Activated naive CD8-positive, alpha-beta T cell treated with anti-CD3 and anti-CD28 coated beads, Interleukin-2, amount 50 U/mL, for 16 hours (primary cell): Measurements from ENCODE around the gene MLLT1.

Source experiments
- DNase-seq: peaks from one replicate; pipeline ENCODE4 v3.0.0-alpha.2; 2020; ENCODE audit warnings: low read depth, low spot score

The MLLT1 gene

DNA sequence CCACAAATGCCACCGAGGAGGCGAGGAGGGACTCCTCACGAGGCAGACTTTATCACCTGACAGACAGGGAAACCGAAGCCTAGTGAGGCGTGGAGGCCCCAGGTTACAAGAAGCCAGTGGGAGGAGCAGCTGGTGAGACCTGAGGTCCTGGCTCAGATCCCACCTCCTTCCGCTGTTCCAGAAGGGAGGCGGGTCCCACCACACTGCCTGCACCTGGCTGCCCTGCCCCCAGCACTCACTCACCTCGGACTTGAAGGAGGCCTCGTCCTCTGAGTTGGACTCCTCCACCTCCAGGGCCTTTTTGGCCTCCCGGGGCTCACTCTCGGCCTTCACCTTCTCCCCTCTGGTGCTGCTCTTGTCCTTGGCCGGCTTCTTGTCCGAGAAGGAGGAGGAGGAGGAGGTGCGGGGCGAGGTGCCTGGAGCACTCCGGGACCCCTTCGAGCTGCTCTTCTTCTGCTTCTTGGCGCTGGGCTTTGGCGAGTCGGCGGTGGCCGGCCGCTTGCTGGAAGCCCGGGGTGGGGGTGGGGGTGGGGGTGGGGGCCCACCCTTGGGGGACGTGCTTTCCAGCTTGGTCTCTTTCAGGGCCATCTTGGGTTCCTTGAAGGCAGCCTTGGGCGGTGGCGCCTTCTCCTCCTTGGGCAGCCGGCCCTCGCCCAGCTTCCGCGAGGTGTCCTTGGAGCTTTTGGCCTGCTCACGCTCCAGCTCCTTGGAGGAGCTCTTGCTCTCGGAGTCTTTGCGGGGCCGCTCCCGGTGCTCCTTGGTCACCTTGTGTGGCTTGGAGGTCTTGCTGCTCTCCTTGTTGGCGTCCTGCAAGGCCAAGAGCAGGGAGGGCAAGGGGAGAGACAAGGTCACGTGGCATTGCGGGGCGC is 57.7 kb downstream of the MLLT1 start:
- DNase-seq, result no peak

DNA sequence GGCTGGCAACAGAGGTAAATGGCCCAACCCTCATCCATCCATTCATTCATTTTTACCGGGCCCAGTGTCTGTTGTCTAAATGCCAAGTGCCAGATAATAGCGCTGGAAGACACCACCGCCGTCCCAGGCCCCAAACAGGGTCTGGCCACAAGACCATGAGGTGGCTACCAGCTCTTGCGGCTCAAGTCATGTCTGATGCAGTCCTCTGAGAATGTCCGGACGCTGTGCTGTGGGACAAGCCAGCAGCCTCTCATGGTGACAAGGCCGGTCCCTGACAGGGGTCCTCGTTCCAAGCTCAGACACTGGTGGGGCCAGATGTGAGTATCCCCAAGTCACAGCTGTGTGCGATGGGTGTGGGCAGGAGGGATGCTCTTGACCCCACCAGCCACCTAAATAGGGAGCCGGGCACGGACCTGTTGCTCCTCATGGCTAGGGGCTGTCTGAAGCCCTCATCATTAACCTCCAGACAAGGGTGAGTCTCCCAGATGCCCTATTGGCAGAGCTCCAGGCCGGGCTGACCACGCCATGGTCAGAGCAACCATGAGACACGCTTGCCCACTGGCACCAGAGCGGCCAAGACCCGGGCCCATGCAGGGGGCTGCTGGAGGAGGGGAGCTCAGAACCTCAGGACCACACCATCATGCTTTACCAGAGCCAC is 58.4 kb downstream of the MLLT1 start:
- DNase-seq, result no peak

DNA sequence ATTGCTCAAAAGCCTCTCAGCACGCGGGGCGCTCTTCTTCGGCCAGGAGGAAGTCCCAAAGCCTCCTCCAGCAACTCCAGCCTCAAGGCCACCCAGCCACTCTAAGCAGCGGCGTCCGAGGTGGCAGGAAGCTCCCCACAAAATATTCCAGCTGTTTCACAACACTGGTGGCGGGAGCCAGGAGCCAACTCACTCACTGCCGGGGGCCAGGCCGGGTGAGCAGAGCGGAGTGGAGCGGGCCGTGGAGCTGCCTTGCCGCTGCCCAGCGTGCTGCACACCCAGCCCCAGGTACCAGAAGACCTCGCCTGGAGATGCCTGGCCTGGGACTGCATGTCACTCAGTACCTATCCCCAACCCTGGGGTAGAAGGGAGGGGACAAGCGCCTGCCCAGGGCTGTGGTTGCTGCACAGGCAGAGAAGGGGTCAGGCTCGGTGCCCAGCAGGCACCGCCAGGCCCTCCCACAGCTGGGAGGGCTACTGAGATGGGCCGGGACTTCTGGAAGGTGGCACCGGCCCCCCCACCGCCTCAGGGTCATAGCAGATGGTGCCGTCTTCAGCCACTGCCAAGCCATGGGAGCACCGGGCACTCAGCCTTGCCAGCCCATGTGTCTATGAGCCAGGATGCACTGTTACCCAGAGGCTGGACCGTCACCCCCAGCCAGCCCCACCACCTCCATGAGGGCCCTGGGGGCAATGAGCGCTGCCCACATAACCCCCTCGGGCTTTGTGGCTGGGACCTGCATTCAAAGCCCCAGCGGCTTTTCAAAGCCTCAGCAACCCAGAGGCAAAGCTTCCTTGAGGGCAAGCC is 59.2 kb downstream of the MLLT1 start:
- DNase-seq, result no peak

DNA sequence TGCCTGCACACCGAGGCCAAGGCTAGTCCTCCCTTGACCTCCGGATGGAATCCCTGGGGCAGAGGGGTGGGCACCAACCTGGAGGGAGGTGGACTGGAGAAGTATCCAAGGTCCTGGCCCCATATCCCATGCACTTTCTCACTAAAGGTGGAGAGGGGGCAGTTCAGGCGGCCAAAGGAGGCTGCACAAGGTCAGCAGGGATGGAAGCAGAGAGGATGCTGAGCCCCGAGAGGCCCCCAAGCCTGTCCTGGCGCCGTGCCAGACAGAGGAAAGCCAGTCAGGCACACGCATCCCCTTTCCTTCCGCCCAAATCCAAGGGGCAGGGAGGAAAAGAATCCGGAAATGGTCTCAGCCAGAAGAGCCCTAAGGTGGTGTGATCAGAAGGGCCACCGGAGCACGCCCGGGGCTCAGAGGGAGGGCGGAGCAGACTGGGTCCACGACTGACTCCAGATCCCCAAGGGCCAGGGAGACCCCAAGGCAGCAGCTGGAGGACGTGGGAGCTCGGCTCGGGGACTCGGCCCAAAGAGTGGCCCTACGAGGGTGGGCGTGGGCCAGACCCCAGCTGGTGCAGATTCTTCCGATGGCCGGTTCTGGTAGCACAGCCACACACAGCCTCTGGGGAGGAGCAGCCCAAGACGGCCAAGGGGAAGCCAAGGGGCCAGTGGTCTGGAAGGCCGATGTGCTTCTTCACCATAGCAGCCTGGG is 60.0 kb downstream of the MLLT1 start:
- no peak for DNase-seq

DNA sequence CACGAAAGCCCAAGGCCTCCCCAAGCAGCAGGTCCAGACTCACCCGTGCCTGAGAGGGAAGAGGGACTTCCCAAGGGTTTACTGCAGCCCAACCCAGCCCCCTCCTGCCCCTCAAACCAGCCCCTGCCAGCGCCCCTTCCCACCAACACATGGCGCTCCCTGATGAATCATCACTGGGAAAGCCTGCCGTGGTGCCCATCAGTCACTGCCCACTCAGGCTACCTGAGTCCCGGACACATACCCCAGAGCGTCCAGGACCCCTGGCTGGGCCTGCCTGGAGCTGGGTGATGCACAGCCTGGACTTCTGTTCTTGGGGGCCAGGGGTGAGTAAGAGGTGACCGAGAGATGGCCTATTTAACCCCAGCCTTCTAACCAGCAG is 60.6 kb downstream of the MLLT1 start:
- DNase-seq, result no peak

DNA sequence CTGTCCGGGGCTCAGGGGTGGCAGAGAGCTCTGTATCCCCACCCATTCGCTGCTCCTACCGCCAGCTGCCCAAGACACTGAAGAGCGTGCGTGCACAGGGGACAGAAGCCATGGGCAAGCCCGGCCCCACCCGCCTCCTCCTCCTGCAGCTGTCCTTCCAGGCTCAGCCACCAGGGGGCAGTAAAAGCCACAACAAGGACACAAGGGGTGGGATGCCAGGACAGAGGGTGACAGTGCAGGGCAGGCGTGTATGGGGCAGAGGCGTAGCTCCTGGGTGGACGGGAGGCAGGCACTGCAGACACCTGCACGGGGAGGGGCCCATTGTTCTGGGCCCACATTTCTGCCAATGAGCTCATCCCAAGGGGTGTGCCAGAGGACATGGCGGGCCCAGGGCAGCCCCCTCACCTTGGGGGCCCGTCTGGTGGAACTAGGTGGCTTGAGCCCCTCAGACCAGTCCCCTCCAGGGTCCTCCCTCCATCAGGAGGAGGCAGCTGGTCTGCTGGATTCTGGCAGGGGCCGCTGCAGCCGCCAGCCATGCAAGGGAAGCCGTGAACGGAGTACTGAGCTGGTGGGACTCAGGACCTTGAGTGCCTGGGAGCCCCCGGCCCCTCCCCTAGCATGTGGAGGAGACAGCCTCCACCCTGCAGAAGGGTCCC is 61.2 kb downstream of the MLLT1 start:
- DNase-seq, result peak; percentile 74

DNA sequence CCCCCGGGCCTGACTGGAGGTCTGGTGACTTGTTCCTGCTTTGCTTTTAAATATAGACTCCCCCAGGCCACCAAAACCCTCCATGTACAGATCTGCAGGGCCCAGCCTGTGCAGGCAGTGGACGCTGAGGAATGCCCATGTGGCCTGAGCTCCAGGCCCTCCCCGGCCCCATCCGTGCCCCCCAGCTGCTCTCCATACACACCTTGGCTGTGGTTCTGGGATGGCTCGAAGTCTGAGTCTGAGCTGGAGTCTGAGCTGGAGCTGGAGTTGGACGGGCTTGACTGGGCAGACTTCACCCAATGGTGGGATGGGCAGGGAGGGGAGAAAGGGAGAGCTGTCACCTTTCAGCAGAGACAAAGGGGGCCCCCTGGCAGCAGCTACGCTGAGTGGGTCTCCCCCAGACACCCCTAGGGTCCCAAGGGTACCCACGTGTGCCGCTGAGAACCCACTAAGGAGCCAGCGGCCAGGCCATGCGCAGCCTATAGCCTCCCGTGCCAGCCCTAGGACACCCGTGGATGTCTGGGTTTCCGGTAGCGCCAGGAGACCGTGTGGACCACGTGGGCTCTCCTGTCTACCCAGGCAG is 61.9 kb downstream of the MLLT1 start:
- no peak for DNase-seq

DNA sequence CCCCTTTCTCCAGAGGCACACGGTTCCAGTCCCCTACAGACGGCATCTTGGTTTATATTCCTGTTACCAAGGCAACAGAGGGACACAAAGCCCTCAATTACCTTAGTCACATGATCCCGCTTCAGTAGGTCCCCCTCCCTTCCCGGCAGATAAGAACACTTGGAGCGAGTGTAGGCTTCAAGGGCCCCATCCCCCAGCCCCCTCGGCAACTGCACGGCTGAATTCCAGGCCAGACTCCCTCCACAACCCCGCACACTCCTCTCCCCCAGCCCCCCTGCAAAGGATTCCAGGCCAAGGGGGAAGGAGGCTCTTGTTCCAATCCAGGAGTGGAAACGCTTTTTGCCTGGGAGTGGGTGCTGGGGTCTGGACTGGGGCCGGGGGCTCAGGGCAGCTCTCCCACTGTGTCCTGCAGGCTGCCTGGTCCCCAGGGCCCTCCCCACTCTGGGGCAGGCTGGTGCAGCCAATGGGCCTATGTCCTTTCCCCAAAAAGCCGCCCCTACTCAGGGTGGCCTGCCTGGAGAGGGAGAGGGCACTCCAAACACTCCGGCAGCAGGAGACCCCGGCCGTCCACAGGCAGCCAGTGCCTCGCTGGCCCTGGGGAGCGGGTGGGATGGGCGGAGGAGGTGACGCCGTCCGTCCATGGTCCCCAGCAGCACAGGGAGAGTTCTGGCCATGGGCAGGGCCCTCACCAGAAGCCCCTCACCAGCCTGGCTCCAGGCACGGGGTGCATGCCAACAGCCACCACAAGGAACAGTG is 62.6 kb downstream of the MLLT1 start:
- no peak for DNase-seq

DNA sequence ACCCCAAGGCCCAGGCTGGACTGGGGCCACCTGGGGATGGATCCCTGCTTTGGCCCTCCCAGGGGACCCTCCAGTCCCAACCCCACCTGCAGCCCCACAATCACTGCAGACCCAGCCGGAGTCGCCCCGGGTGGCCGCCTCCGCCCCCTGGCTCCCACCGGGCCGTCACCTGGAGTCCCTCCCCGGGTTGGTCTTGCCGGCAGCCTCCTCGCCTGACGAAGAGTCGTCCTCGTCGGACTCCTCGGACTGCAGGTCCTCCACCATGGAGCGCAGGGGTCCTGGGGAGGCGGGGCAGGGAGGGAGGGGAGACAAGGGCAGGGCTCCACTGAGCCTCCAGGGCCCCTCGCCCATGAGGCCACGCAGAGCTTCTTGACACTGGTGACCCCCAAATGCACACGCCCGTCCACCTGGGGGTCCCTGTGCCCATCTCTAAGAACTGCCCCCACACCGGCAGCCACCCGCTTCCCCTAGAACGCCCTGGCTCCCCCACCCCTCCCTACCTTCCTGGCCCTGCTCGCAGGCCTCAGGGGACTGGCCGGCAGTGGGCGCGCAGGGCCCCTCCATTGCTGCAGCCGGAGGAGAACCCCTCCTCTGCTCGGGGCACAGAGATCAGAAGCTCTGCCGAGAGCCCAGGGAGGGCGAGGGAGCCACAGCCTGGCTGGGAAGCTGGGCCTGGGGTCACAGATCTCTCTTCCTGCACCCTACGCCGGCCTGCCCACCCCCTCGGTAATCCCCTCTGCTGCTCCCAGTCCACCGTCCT is 63.4 kb downstream of the MLLT1 start:
- DNase-seq, result no peak

DNA sequence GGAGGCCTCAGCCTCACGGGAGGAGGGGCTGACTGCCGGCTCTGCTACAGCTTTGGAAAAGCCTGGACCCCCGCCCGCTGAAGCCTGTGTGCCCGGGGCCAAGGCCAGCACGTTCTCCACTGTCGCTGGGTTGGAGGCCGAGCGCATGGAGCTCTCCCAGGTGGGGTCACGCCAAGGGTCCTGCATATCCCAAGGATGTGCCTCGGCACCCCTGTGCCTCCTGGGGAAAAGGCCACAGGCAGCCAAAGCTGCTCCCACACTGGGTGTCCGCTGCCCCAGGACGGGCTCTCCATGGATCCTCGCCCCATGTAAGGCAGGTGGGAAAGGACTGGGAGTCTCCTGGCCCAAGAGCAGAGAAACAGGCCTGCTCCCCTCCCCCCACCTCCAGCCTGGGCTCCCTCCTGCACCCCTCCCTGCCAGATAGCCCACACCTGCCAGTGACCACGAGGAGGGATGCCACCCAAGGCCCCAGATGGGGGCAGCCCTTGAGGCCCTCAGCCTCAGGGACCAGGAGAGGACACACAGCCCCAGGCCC is 64.0 kb downstream of the MLLT1 start:
- DNase-seq, result no peak

DNA sequence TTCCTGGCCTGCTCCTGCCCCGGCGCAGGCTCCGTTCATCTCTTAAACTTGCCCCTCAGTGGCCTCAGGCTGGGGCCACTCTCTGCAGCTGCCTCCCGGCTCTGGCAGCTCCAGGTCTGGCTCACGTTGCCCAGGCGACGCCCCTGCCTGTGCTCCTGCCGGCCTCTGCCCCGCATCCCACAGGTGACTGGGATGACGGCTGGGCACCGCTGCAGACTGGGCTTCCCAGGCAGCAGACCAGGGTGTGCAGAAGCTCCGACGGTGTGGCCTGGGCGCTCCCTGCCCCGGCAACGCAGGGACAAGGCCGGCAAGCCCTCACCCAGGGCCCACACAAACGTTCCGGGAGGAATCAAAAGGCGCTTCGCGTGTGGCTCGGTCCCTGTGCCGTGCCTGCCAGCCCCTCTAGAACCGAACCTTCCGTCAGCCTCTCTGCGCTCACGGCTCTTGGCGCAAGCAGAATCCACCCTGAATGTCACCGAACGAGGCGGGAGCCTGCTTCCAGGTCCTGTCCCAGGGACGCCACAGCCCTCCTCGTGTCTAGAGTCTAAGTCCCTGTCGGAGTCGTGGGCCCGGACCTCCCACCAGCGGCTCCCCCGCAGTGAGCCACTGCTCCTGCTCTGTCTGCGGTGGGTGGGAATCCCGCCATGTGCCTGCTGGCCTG is 64.8 kb downstream of the MLLT1 start:
- no peak for DNase-seq

DNA sequence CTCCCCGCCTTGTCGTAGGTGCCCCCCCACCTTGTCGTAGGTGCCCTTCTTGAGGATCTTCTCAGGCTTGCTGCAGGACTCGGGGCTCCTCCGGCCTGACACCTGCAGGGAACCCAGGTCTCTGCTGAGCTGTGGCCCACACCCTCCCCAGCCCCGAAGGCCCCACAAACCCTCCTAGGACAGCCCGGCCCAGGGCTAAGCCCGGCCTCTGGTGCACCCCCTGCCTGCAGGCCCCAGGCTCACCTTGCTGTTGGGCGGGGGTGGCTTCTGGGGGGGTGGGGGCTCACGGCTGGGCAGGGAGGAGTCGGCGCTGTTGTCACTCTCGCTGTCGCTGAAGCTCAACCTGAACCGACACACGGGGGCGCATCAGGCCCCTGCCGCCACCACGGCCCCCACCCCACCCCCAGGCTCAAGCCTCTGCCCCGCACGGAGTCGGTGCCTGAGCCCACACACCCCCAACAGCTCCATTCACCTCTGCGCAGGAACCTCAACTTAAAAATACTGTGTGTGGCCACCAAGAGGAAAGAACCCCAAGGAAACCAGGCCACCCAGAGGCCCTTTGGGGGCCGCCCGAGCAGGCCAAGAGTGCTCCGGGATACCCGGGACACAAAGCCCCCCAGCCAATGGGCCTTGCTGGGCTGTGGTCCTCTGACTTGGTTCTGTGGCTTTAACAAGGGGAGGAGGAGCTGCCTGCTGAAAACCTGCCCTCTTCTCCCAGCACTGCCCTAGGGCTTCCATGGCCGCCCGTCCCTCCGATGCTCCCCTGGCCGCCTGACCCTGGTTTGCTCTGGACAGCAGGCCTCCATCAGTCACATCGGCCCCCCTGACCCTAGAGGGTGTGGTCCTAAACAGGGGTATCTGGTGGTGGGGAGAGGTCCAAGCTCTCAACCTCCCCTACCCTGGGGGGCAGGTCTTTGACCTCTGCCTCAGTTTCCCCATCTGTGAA is 65.8 kb downstream of the MLLT1 start:
- DNase-seq, result no peak

DNA sequence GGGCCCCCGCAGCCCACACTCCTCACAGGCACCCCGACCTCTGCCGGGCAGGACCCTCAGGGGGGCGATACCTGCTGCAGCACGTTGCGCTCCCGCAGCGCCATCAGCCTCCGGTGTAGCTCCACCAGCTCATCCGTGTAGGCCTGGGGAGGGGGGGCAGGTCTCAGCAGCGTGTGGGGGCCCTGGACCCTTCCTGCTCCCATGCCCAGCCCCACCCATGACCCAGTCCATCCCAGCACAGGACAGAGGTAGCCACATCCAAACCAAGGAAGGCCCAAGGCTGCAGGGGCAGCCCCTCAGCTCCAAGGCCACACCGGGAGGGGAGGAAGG is 66.5 kb downstream of the MLLT1 start:
- no peak for DNase-seq

DNA sequence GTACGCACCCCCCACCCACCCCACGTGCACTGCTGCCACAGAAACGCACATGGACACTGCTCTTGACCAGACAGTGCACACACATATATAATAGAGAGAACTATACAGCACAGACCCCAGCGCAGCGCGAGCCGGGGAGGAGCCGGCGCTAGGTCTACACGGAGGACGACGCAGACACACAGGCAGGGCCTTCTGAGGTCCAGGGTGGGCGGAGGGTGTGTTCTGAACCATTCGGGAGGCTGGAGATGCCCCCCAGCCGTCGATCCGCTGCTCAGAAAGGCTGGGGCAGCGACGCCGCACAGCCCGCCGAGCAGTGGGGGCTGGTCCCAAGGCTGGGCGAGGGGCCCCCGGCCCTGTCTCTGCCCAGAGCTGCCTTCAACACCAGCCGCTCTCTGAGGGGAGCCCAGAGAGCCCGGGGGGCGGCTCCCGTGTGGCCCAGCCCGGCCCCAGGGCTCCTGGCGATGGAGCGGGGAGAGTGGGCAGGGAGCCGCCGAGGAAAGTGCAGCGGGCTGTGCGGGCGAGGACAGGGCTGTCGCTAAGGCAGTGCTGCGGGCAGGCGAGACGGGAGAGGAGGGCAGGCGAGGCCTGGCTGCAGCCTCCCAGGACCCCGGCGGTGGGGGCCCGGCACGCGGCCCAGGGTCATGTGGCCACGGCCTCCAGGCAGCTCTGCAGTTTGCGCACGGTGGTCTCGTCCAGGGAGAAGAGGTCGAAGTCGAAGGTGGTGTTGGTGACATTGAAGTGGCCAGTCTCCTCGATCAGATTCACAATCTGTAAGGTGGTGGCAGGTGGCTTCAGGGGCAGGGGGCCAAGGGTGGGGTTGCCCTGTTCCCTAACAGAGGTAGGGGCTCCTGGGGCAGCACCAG is 67.1 kb downstream of the MLLT1 start:
- no peak for DNase-seq

DNA sequence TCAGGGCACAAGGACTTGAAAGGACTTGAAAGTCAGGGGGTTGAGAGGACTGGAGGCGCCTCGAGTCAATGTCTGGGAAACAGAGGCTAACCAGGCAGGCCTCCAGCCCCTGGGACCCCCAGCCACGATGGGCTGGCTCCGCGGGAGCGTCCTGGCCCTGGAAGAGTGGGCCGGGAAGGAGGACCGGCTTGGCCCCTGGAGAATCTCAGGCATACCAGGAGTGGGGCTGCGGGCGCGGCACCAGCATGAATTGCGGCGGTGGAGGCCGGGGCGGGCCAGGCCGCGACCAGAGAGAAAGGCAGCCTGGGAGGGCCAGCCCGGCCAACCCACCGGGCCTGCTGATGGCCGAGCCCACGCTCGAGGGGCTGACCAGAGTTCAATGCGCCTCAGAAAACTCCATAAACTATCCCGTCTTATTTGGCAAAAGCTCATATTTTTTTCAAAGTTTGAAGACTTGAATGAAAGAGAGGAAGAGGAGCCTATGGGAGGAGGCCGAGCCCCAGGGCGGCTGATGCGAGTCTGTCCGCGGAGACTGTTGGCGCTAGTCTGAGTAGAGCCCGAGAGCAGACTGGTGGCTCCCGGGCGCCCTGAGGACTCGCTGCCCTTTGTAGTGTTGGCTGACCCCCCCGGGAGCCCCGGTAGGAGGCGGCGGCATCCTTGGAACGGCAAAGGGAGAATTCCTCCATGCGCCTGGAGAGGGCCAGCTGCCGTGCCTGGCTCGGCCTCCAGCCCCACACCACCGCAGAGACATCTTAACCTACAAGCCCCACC is 68.0 kb downstream of the MLLT1 start:
- no peak for DNase-seq
